Heart left ventricle (tissue), 16 donors: ENCODE results near the gene LMO2. TPM values are rescaled to one million over a fixed set of nuclear protein-coding genes. Genes with fewer than 3 reads are reported as not detected.

Experiments used
- ATAC-seq, 4 donors: fragments of 200-7000 bp; cut with Tn5 transposase; one replicate each; pipeline ENCODE4 v1.9.1; 2020 to 2022; ENCODE audit warnings: moderate library complexity in 4 of 4, mild to moderate bottlenecking in 3 of 4, moderate number of reproducible peaks in 1 of 4
- DNase-seq, 5 donors: peaks; one replicate each; pipeline ENCODE4 v3.0.0-alpha.2; 2020
- H3K27ac ChIP-seq, 12 donors: fragments of 200-600 bp; sonication (generic) in 4 of 12; one replicate each; pipeline versions ENCODE4 v1.5.0 to v1.8.0; 2016 to 2022; ENCODE audit warnings: mild to moderate bottlenecking in 2 of 12
- H3K27me3 ChIP-seq, 9 donors: fragments of 200-600 bp; sonication (generic) in 2 of 9; one replicate each; pipeline versions ENCODE4 v1.5.1 to v1.8.0; 2016 to 2022; ENCODE audit warnings: mild to moderate bottlenecking in 3 of 9
- H3K36me3 ChIP-seq, 9 donors: fragments of 200-600 bp; sonication (generic) in 2 of 9; one replicate each; pipeline versions ENCODE4 v1.5.0 to v1.8.0; 2018 to 2022; ENCODE audit warnings: mild to moderate bottlenecking in 2 of 9
- H3K4me1 ChIP-seq, 12 donors: fragments of 200-600 bp; sonication (generic) in 4 of 12; one replicate each; pipeline versions ENCODE4 v1.5.0 to v1.8.0; 2016 to 2022; ENCODE audit warnings: mild to moderate bottlenecking in 3 of 12
- H3K4me3 ChIP-seq, 12 donors: fragments of 200-600 bp; sonication (generic) in 4 of 12; one replicate each; pipeline versions ENCODE4 v1.5.0 to v1.8.0; 2017 to 2022; ENCODE audit warnings: mild to moderate bottlenecking in 9 of 12, moderate library complexity in 4 of 12
- H3K9me3 ChIP-seq, 12 donors: fragments of 200-600 bp; sonication (generic) in 4 of 12; one replicate each; pipeline versions ENCODE4 v1.5.0 to v1.8.0; 2016 to 2022; ENCODE audit warnings: mild to moderate bottlenecking in 1 of 12
- POLR2A ChIP-seq, 2 donors: fragments of 450-650 bp; IDR thresholded peaks; one replicate each; pipeline ENCODE4 v1.6.1; 2017; ENCODE audit warnings: antibody characterized with exemption in 2 of 2, mild to moderate bottlenecking in 2 of 2, moderate library complexity in 2 of 2
- WGBS, 4 donors: extraction: QIAGEN DNeasy Blood & Tissue Kit in 2 of 4; methylation state at CpG; one replicate each; pipeline versions ENCODE4 v1.1.5 to v1.1.7; 2013 to 2018; 5-methylcytosine and 5-hydroxymethylcytosine counted together
- intact Hi-C, 10 donors: fragments of 100-400 bp; cut with DNase I; formaldehyde crosslinking; loops; one replicate each; pipeline versions ENCODE4 v1.11.1 to v1.14.2; 2022
- polyA plus RNA-seq, 2 donors: library from polyadenylated mRNA; stranded (reverse); fragments of 200-250 nt; gene quantifications; one replicate each; pipeline ENCODE4 v1.2.3, GENCODE V29; 2013
- total RNA-seq, 9 donors: library from RNA; depleted of rRNA in 2 of 9; stranded (reverse); fragments of >200 nt in 2 of 9; fragmentation: NEBNext Ultra II Directional in 3 of 9; extraction: Animal tissue kit (Norgen Biotek cat#: 25700) in 3 of 9; gene quantifications; one replicate each; pipeline versions ENCODE4 v1.1.0 to v1.2.4, GENCODE V29; 2016 to 2023
- TF ChIP-seq, protein P1 (sequence below), 12 donors: fragments of 200-600 bp; sonication (generic) in 4 of 12; IDR thresholded peaks; one replicate each; pipeline versions ENCODE4 v1.5.0 to v1.8.0; 2018 to 2022; ENCODE audit warnings: antibody characterized with exemption in 12 of 12, mild to moderate bottlenecking in 5 of 12
- donor health status: ischemic (EF 13 %, LVEDD 7.1; RV severe dilation, severe dysfunction).
- donor health status: healthy with polysubstance abuse.
- donor health status: DM: no; HTN: yes; CAD: no.
- donor health status: DM: no; HTN: no; CAD: no.
- donor health status: ischemic (EF 25% LVEDD 6.9; RV normal size, moderate dysfunction).
- donor health status: ischemic (EF 25% LVEDD 5.7; RV mildly dilated, moderate dysfunction).
- donor health status: healthy.
- donor health status: DM: yes; HTN: yes; CAD: no.
- donor health status: ischemic (EF 35%, LVEDD 5.7; RV mildly dilated, moderate dysfunction).
- donor health status: nonischemic (EF 11% LVEDD 7.7; RV severe dilation, severe dysfunction).
- donor health status: DM: yes; HTN: yes; CAD: no.
- donor health status: PGD.
- donor health status: ischemic (EF 29% LVEDD 5.4; RV normal size, mild dysfunction).
- donor health status: nonischemic (EF 23%, LVEDD 6.1; RV moderate dilation, normal function).

LMO2 gene
- total and polyA plus RNA-seq, 11 donors = 4.5 to 29.6 (median 8.7) TPM

DNA sequence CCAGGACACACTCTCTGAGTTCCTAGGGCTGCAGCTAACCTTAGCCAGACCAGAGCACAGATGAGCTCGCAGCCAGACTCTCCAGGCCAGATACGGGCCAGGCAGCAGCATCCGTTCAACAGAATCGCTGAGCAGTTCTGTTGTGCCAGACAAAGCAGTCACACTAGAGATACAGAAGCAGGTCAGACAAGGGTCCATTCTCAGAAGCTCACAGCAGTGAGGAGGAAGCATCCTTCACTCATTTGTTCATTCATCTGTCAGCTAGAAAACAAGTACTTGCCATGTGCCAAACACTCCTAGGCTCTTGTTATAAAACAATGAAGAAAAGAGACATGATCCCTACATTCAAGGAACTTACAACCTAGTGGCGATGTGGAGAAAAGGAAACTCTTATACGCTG, 2.6 kb downstream of the LMO2 start:
- TF ChIP-seq, protein P1, sequence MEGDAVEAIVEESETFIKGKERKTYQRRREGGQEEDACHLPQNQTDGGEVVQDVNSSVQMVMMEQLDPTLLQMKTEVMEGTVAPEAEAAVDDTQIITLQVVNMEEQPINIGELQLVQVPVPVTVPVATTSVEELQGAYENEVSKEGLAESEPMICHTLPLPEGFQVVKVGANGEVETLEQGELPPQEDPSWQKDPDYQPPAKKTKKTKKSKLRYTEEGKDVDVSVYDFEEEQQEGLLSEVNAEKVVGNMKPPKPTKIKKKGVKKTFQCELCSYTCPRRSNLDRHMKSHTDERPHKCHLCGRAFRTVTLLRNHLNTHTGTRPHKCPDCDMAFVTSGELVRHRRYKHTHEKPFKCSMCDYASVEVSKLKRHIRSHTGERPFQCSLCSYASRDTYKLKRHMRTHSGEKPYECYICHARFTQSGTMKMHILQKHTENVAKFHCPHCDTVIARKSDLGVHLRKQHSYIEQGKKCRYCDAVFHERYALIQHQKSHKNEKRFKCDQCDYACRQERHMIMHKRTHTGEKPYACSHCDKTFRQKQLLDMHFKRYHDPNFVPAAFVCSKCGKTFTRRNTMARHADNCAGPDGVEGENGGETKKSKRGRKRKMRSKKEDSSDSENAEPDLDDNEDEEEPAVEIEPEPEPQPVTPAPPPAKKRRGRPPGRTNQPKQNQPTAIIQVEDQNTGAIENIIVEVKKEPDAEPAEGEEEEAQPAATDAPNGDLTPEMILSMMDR (IDR thresholded peaks at IDR 0.05) = no peak
- TF ChIP-seq POLR2A (IDR thresholded peaks at IDR 0.05) = no peak
- H3K9me3 ChIP-seq = no peaks in the 10 kb centered on the region
- WGBS, 4 donors = 84 to 93% (median 86%) methylated on average over 6 of the region's 6 CpGs
- ATAC-seq (no peak), DNase-seq (no peak)
- H3K27me3 ChIP-seq = peaks cover 0 to 6% (median 0%) of the 10 kb centered on the region in 9 donors
- H3K4me3 ChIP-seq = no peak overlapping the region
- no peaks in the 10 kb centered on the region for H3K36me3 ChIP-seq
- peaks cover 0 to 32% (median 0%) of the 10 kb centered on the region in 12 donors for H3K4me1 ChIP-seq
- H3K27ac ChIP-seq = no peak overlapping the region
- intact Hi-C loops = no loop called here

DNA sequence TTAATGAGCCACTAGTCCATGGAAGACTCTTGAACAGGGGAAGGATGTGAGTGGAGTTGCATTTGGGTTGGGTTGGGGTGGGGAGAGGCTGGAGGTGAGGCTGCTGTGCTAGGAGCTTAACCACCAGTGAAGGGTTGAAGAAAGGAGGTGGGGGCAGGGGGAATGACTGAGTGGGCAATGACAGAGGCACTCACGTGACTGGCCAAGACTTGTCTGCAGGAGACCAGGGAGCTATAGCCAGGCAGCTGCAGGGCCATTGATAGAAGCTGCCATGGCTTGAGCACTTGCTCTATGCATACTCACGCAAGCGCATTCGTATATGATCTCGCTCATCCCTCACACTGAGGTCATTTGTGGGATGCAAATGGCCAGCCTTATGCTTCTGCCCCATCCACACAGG, 4.0 kb downstream of the LMO2 start:
- WGBS, 4 donors = 80 to 94% (median 88%) methylated on average over 5 of the region's 5 CpGs
- Histone ChIP-seq H3K27me3 (peaks cover 0 to 8% (median 0%) of the 10 kb centered on the region in 9 donors), H3K9me3 (no peaks in the 10 kb centered on the region), H3K4me3 (no peak overlapping the region), H3K36me3 (no peaks in the 10 kb centered on the region), H3K4me1 (peaks cover 0 to 21% (median 0%) of the 10 kb centered on the region in 12 donors), H3K27ac (no peak overlapping the region)
- DNase-seq (no peak), ATAC-seq (no peak)
- no peak for TF ChIP-seq POLR2A (IDR thresholded peaks at IDR 0.05)
- TF ChIP-seq, protein P1 (IDR thresholded peaks at IDR 0.05) = no peak
- intact Hi-C loops = no loop called here

- H3K4me1 ChIP-seq = peaks cover 0 to 1% (median 0%) of the 10 kb centered on the region in 12 donors
- TF ChIP-seq, protein P1 (IDR thresholded peaks at IDR 0.05) = no peak
- no peak for TF ChIP-seq POLR2A (IDR thresholded peaks at IDR 0.05)
- no peak overlapping the region for H3K27ac ChIP-seq
- DNase-seq = no peak
- WGBS, 4 donors = 84 to 89% (median 88%) methylated on average over 3 of the region's 3 CpGs
- H3K36me3 ChIP-seq = no peaks in the 10 kb centered on the region
- H3K4me3 ChIP-seq = no peak overlapping the region
- peaks cover 0 to 16% (median 0%) of the 10 kb centered on the region in 9 donors for H3K27me3 ChIP-seq
- H3K9me3 ChIP-seq = no peaks in the 10 kb centered on the region
- no peak for ATAC-seq
- intact Hi-C loops = no loop called here
Measured at GRCh38 chr11:33885338-33886005, 6.4 kb downstream of the LMO2 start.

- no peaks in the 10 kb centered on the region for H3K36me3 ChIP-seq
- no peak overlapping the region for H3K27ac ChIP-seq
- no peak overlapping the region for H3K4me3 ChIP-seq
- no peaks in the 10 kb centered on the region for H3K4me1 ChIP-seq
- WGBS, 4 donors = 78 to 95% (median 90%) methylated on average over 3 of the region's 3 CpGs
- ATAC-seq (no peak), DNase-seq (no peak)
- TF ChIP-seq, protein P1 (IDR thresholded peaks at IDR 0.05) = no peak
- no peak for TF ChIP-seq POLR2A (IDR thresholded peaks at IDR 0.05)
- H3K9me3 ChIP-seq = no peaks in the 10 kb centered on the region
- intact Hi-C loops = no loop called here
- peaks cover 0 to 16% (median 0%) of the 10 kb centered on the region in 9 donors for H3K27me3 ChIP-seq
Measured at GRCh38 chr11:33884601-33885000, 7.3 kb downstream of the LMO2 start.
